IMR-90 (cell line): Measurements from ENCODE around the gene RCC1. TPM values are rescaled to one million over a fixed set of nuclear protein-coding genes. Genes with fewer than 3 reads are reported as not detected.

Experiments used
- ATAC-seq: fragments of 200-7000 bp; cut with Tn5 transposase; 2 replicates; pipeline ENCODE4 v1.9.1; 2020; ENCODE audit warnings: low read depth, mild to moderate bottlenecking, moderate library complexity
- BruUV-seq: library from RNA; stranded (reverse); fragments of 400-500 nt; replicated peaks from 2 replicates; lab custom pipeline; 2021; lab: Mats Ljungman, UMichigan
- CTCF ChIA-PET: fragments of 300-600 bp; formaldehyde crosslinking; extraction: SDS; loops from one replicate; lab custom pipeline; 2021; ENCODE audit warnings: antibody characterized with exemption; lab: Yijun Ruan, JAX
- POLR2A ChIA-PET: fragments of 300-600 bp; sonication (Branson Sonifier 250); formaldehyde crosslinking; loops from one replicate; lab custom pipeline; 2022; ENCODE audit warnings: antibody characterized with exemption; ENCODE audit not compliant: unreplicated experiment; lab: Charles Lee
- DNase-seq: peaks from one replicate; pipeline ENCODE4 v3.0.0; 2013
- H2AFZ ChIP-seq: replicated peaks from 2 replicates; pipeline ENCODE3; 2013; ENCODE audit warnings: low read length, mild to moderate bottlenecking; ENCODE audit not compliant: poor library complexity
- H2AK5ac ChIP-seq: 2 replicates; pipeline ENCODE4 v1.6.1; 2013; ENCODE audit warnings: low read depth, low read length, inconsistent platforms
- H2AK9ac ChIP-seq: replicated peaks from 2 replicates; pipeline ENCODE3; 2013; ENCODE audit warnings: mild to moderate bottlenecking, low read depth, low read length, moderate library complexity; ENCODE audit not compliant: poor library complexity
- H2BK120ac ChIP-seq: 2 replicates; pipeline ENCODE4 v1.6.1; 2013; ENCODE audit warnings: low read depth, low read length, inconsistent platforms
- H2BK15ac ChIP-seq: 3 replicates; pipeline ENCODE4 v1.6.1; 2013; ENCODE audit warnings: low read depth, low read length, inconsistent platforms
- H2BK20ac ChIP-seq: 2 replicates; pipeline ENCODE4 v1.6.1; 2013; ENCODE audit warnings: low read depth, mild to moderate bottlenecking, inconsistent platforms, low read length, moderate library complexity
- H2BK5ac ChIP-seq: 2 replicates; pipeline ENCODE4 v1.6.1; 2013; ENCODE audit warnings: mild to moderate bottlenecking, low read depth, low read length, inconsistent platforms; ENCODE audit not compliant: poor library complexity, severe bottlenecking
- H3K14ac ChIP-seq: replicated peaks from 2 replicates; pipeline ENCODE4 v1.6.1; 2013; ENCODE audit warnings: low read depth, low read length, inconsistent platforms
- H3K18ac ChIP-seq: 2 replicates; pipeline ENCODE4 v1.6.1; 2013; ENCODE audit warnings: low read depth, low read length, control low read depth
- H3K23ac ChIP-seq: 2 replicates; pipeline ENCODE4 v1.6.1; 2013; ENCODE audit warnings: low read depth, low read length, inconsistent platforms
- H3K27ac ChIP-seq: 2 replicates; pipeline ENCODE4 v1.5.1; 2013; ENCODE audit warnings: mild to moderate bottlenecking, control low read depth, low read length; ENCODE audit not compliant: insufficient read depth
- H3K27me3 ChIP-seq: 2 replicates; pipeline ENCODE4 v1.6.1; 2013; ENCODE audit warnings: low read length; ENCODE audit not compliant: control insufficient read depth, insufficient read depth
- H3K36me3 ChIP-seq: 2 replicates; pipeline ENCODE4 v1.6.1; 2013; ENCODE audit warnings: low read length, mixed read lengths; ENCODE audit not compliant: control insufficient read depth, insufficient read depth
- H3K4ac ChIP-seq: 2 replicates; pipeline ENCODE4 v1.6.1; 2013; ENCODE audit warnings: low read depth, low read length, inconsistent platforms
- H3K4me1 ChIP-seq: 2 replicates; pipeline ENCODE4 v1.6.1; 2013; ENCODE audit warnings: low read length, mixed read lengths; ENCODE audit not compliant: control insufficient read depth, insufficient read depth
- H3K4me2 ChIP-seq: 2 replicates; pipeline ENCODE4 v1.6.1; 2013; ENCODE audit warnings: low read depth, mild to moderate bottlenecking, control low read depth, low read length, moderate library complexity
- H3K4me3 ChIP-seq: 2 replicates; pipeline ENCODE4 v1.5.1; 2013; ENCODE audit warnings: low read depth, mild to moderate bottlenecking, control low read depth, low read length, moderate library complexity; ENCODE audit not compliant: insufficient read depth
- H3K56ac ChIP-seq: 2 replicates; pipeline ENCODE4 v1.6.1; 2013; ENCODE audit warnings: low read length, inconsistent platforms; ENCODE audit not compliant: insufficient read depth; ENCODE audit errors: extremely low read depth
- H3K79me1 ChIP-seq, 2 experiments: 2 replicates each; pipeline ENCODE4 v1.6.1; 2013; ENCODE audit warnings: low read length in 2 of 2, inconsistent platforms in 1 of 2, low read depth in 1 of 2
- H3K9ac ChIP-seq: 2 replicates; pipeline ENCODE4 v1.6.1; 2013; ENCODE audit warnings: low read depth, low read length, control low read depth
- H3K9me1 ChIP-seq: 2 replicates; pipeline ENCODE4 v1.6.1; 2013; ENCODE audit warnings: low read length, inconsistent platforms; ENCODE audit not compliant: insufficient read depth
- H3K9me3 ChIP-seq: 2 replicates; pipeline ENCODE4 v1.6.1; 2013; ENCODE audit warnings: low read length; ENCODE audit not compliant: control insufficient read depth, insufficient read depth
- H4K20me1 ChIP-seq: 2 replicates; pipeline ENCODE4 v1.6.1; 2013; ENCODE audit warnings: low read length, inconsistent platforms; ENCODE audit not compliant: insufficient read depth
- H4K5ac ChIP-seq: 2 replicates; pipeline ENCODE4 v1.6.1; 2013; ENCODE audit warnings: mild to moderate bottlenecking, low read depth, low read length, control low read depth
- H4K8ac ChIP-seq, 2 experiments: 2 replicates each; pipeline ENCODE4 v1.6.1; 2013; ENCODE audit warnings: low read depth in 2 of 2, low read length in 2 of 2, control low read depth in 1 of 2, inconsistent platforms in 1 of 2
- H4K91ac ChIP-seq: 2 replicates; pipeline ENCODE4 v1.6.1; 2013; ENCODE audit warnings: low read depth, low read length, inconsistent platforms; ENCODE audit not compliant: insufficient read depth
- BHLHE40 ChIP-seq: fragments of 150-350 bp; IDR thresholded peaks from 2 replicates; pipeline ENCODE4 v1.6.1; 2016; ENCODE audit warnings: mild to moderate bottlenecking, low read depth, low read length
- MAZ ChIP-seq: IDR thresholded peaks from 2 replicates; pipeline ENCODE4 v1.6.1; 2012; ENCODE audit warnings: low read depth, mild to moderate bottlenecking, low read length, improper control_type of control experiment, moderate library complexity, borderline replicate concordance
- NFE2L2 ChIP-seq: fragments of 150-350 bp; IDR thresholded peaks from 2 replicates; pipeline ENCODE4 v1.6.1; 2016; ENCODE audit warnings: low read depth, mild to moderate bottlenecking, low read length
- RAD21 ChIP-seq: IDR thresholded peaks from 2 replicates; pipeline ENCODE4 v1.6.1; 2012; ENCODE audit warnings: low read length, improper control_type of control experiment
- RFX5 ChIP-seq: IDR thresholded peaks from 2 replicates; pipeline ENCODE4 v1.8.0; 2012; ENCODE audit warnings: low read depth, mild to moderate bottlenecking, low read length, moderate library complexity
- SMC3 ChIP-seq: fragments of 150-350 bp; IDR thresholded peaks from 2 replicates; pipeline ENCODE4 v1.6.1; 2016; ENCODE audit warnings: low read depth, mild to moderate bottlenecking, antibody characterized with exemption, low read length, moderate library complexity
- WGBS, 2 experiments: methylation state at CpG; one replicate each; pipeline versions ENCODE4 v1.1.5 to v1.1.7; 2013; ENCODE audit warnings: missing lambda C conversion rate in 2 of 2; ENCODE audit not compliant: insufficient read length in 1 of 2; ENCODE audit errors: extremely low coverage in 2 of 2; 5-methylcytosine and 5-hydroxymethylcytosine counted together
- dilution Hi-C: fragments of 300-500 bp; cut with HindIII; formaldehyde crosslinking; loops from one replicate; pipeline ENCODE4 v1.14.3; 2018; ENCODE audit warnings: low sequenced_read_pairs; ENCODE audit not compliant: unreplicated experiment
- in situ Hi-C: fragments of 300-500 bp; cut with MboI; formaldehyde crosslinking; loops from 3 replicates; pipeline ENCODE4 v1.14.3; 2019; ENCODE audit warnings: low sequenced_read_pairs, inconsistent platforms, mixed read lengths
- intact Hi-C: fragments of 100-400 bp; cut with micrococcal nuclease; formaldehyde crosslinking; loops from 2 replicates; pipeline ENCODE4 v1.10.0; 2022
- polyA plus RNA-seq, 3 experiments: library from polyadenylated mRNA; depleted of rRNA; stranded (reverse); fragments of >200 nt; gene quantifications; 2 replicates each; pipeline ENCODE4 v1.2.3, GENCODE V29; 2012; ENCODE audit warnings: low replicate concordance in 1 of 3
- total RNA-seq: library from RNA; depleted of rRNA; stranded (reverse); fragments of >200 nt; gene quantifications from 2 replicates; pipeline ENCODE4 v1.2.3, GENCODE V29; 2012
- TF ChIP-seq, protein P1 (sequence below): fragments of 150-350 bp; IDR thresholded peaks from 2 replicates; pipeline ENCODE4 v1.6.1; 2017; ENCODE audit warnings: mild to moderate bottlenecking, antibody characterized with exemption, low read length, low read depth

RCC1 gene
- total and polyA plus RNA-seq, 2 of the 4 experiments (the other 2 are of a cell fraction) = 33.2 to 43.9 TPM

DNA sequence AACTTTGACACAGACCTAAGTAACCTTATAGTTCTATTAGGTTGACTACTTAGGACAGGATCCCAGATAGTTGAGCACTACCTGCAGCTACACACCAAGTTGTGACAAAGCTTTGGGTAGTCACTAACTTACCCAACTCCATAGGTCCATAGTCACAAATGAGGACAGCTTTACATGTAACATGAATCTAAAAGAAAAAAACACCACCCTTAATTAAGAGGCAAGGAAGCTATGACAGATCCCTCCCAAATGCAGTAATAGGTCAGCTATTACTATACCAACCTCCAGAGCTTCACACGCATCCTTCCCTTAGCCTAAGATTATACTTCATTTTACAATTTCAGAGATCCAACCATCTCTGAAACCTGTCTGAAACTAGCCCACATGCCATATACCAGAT, 73.6 kb downstream of the RCC1 start:
- Histone ChIP-seq H3K27me3 (no peaks in the 10 kb centered on the region), H3K4me3 (no peak overlapping the region), H3K4ac (no peak overlapping the region), H3K18ac (no peak overlapping the region), H3K27ac (no peak overlapping the region), H3K36me3 (peaks cover 40% of the 10 kb centered on the region), H3K79me1 (peaks cover 13 to 35% of the 10 kb centered on the region in 2 experiments), H3K9me1 (peaks cover 7% of the 10 kb centered on the region; the same call in 1 of the 2 replicates), H3K9me3 (no peaks in the 10 kb centered on the region), H3K23ac (peak overlapping the region; percentile 63), H3K56ac (no peak overlapping the region), H3K14ac (0 out of 2 replicates have a peak overlapping the region, but pooled peaks have one; percentile 28), H3K9ac (peak overlapping the region; percentile 2; the same call in 1 of the 2 replicates), H2BK15ac (no peak overlapping the region), H3K4me2 (no peak overlapping the region), H3K4me1 (peaks cover 6% of the 10 kb centered on the region; the same call in 1 of the 2 replicates), H2AK9ac (no peak overlapping the region), H2BK120ac (no peak overlapping the region), H4K8ac (0 out of 4 replicates have a peak overlapping the region, but pooled peaks of 1 of the 2 experiments have one; percentile 11), H2BK20ac (no peak overlapping the region), H2AFZ (no peak overlapping the region), H4K5ac (no peak overlapping the region), H4K91ac (no peak overlapping the region), H4K20me1 (peaks cover 44% of the 10 kb centered on the region), H2AK5ac (no peak overlapping the region), H2BK5ac (no peak overlapping the region)
- intact Hi-C loops = no loop called here
- CTCF ChIA-PET = interaction anchor here (1.1 kb wide), 1 partner anchor 23 kb away, joined by 3 read pairs; no protein-coding TSS in a partner anchor
- POLR2A ChIA-PET = interaction anchor here (0.5 to 1.1 kb wide), 2 partner anchors 22 to 23 kb away, joined by 5 to 9 read pairs; no protein-coding TSS in a partner anchor
- no TSS peak for BruUV-seq
- no CpG with 5 or more reads among the region's 1 CpG for WGBS, 2 experiments
- dilution Hi-C loops = no loop called here
- no peak for DNase-seq
- in situ Hi-C loops = no loop called here
- ATAC-seq = no peak
- TF ChIP-seq RFX5 (no peak), BHLHE40 (no peak), RAD21 (no peak), MAZ (no peak), SMC3 (no peak), NFE2L2 (no peak)
- TF ChIP-seq, protein P1, sequence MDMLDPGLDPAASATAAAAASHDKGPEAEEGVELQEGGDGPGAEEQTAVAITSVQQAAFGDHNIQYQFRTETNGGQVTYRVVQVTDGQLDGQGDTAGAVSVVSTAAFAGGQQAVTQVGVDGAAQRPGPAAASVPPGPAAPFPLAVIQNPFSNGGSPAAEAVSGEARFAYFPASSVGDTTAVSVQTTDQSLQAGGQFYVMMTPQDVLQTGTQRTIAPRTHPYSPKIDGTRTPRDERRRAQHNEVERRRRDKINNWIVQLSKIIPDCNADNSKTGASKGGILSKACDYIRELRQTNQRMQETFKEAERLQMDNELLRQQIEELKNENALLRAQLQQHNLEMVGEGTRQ = no peak
